Activated T-helper 2 cell treated with anti-CD3 and anti-CD28 coated beads, Interferon-gamma antibody, Interleukin-2, Interleukin-4, amounts not matched to agents 10 μg/mL and 5 μg/mL and 100 μg/mL, durations not matched to agents 14 hours and 24 hours and 36 hours (primary cell): ENCODE results near the gene RGS9. TPM values are rescaled to one million over a fixed set of nuclear protein-coding genes. Genes with fewer than 3 reads are reported as not detected.

ENCODE experiments used
- DNase-seq: peaks from one replicate; pipeline ENCODE4 v3.0.0; 2021; ENCODE audit warnings: low spot score
- H3K27ac Mint-ChIP-seq: one replicate; pipeline ENCODE4 v1.8.0; 2021; ENCODE audit warnings: mixed read lengths
- H3K27me3 Mint-ChIP-seq: one replicate; pipeline ENCODE4 v1.8.0; 2021; ENCODE audit warnings: low read depth, mixed read lengths
- H3K36me3 Mint-ChIP-seq: one replicate; pipeline ENCODE4 v1.8.0; 2021; ENCODE audit warnings: low read depth, mixed read lengths
- H3K4me1 Mint-ChIP-seq: one replicate; pipeline ENCODE4 v1.8.0; 2021; ENCODE audit warnings: low read depth, mixed read lengths
- H3K4me3 Mint-ChIP-seq: one replicate; pipeline ENCODE4 v1.8.0; 2021; ENCODE audit warnings: low read depth, mild to moderate bottlenecking, moderate library complexity, mixed read lengths
- H3K9me3 Mint-ChIP-seq: one replicate; pipeline ENCODE4 v1.8.0; 2021; ENCODE audit warnings: mixed read lengths
- intact Hi-C: fragments of 100-400 bp; cut with micrococcal nuclease; formaldehyde crosslinking; loops from one replicate; pipeline ENCODE4 v1.15.1; 2023
- total RNA-seq: library from RNA; stranded (reverse); gene quantifications from 2 replicates; pipeline ENCODE4 v1.2.3, GENCODE V29; 2022

RGS9 gene
- total RNA-seq, 1 donor from 2014 or later = 16.1 TPM

DNA sequence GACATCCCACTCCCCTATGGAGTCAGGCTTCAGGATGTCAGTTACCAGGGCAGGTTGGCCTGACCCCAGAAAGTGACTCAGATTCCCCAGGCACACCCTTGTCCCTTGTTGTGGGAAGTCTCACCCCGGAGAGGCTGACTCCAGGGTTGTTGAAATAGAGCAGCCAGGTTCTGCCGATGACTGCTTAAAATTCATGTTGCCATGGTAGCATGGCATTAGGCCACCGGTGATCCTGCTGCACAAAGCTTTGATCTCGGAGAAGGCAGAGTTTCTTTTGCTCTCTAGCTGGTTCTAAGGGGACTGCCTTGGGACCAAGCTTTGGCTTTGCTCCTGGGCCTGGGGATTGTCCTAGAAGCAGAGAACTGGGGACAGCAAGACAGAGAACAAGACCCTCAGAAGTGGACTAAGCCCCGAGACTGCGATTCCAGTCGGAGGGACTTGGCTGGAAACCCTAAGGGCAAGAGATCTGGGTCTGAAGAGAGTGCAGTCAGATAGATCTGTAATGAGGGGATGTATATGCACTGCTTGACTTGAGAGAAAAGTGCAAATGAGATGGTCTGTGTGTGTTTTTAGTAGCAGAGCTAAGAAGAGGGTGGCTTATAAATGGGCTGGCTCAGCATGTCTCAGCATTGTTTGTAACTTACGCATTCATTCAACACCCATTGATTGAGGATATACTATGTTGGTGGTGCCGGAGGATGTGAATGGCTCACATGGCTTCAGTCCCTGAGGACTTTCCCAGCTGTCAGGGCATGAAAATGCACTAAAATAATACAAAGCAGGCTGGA is 106.9 kb downstream of the RGS9 start:
- no peaks in the 10 kb centered on the region for H3K9me3 Mint-ChIP-seq
- no peaks in the 10 kb centered on the region for H3K36me3 Mint-ChIP-seq
- intact Hi-C loops = no loop called here
- H3K4me3 Mint-ChIP-seq = no peak overlapping the region
- no peak for DNase-seq
- no peak overlapping the region for H3K27ac Mint-ChIP-seq
- H3K4me1 Mint-ChIP-seq = peaks cover 13% of the 10 kb centered on the region
- H3K27me3 Mint-ChIP-seq = peaks cover 15% of the 10 kb centered on the region

GRCh38 chr17:65246252-65246651 is 109.1 kb downstream of the RGS9 start:
- H3K9me3 Mint-ChIP-seq = no peaks in the 10 kb centered on the region
- H3K4me3 Mint-ChIP-seq = no peak overlapping the region
- H3K4me1 Mint-ChIP-seq = peaks cover 13% of the 10 kb centered on the region
- peaks cover 32% of the 10 kb centered on the region for H3K27me3 Mint-ChIP-seq
- H3K27ac Mint-ChIP-seq = no peak overlapping the region
- no peak for DNase-seq
- intact Hi-C loops = no loop called here
- H3K36me3 Mint-ChIP-seq = no peaks in the 10 kb centered on the region

- H3K4me1 Mint-ChIP-seq = peaks cover 5% of the 10 kb centered on the region
- H3K4me3 Mint-ChIP-seq = no peak overlapping the region
- H3K9me3 Mint-ChIP-seq = no peaks in the 10 kb centered on the region
- intact Hi-C loops = no loop called here
- H3K36me3 Mint-ChIP-seq = no peaks in the 10 kb centered on the region
- no peak for DNase-seq
- no peak overlapping the region for H3K27ac Mint-ChIP-seq
- H3K27me3 Mint-ChIP-seq = peaks cover 49% of the 10 kb centered on the region
These were observed 112.6 kb downstream of the RGS9 start for GRCh38 chr17:65249774-65250173.

DNA sequence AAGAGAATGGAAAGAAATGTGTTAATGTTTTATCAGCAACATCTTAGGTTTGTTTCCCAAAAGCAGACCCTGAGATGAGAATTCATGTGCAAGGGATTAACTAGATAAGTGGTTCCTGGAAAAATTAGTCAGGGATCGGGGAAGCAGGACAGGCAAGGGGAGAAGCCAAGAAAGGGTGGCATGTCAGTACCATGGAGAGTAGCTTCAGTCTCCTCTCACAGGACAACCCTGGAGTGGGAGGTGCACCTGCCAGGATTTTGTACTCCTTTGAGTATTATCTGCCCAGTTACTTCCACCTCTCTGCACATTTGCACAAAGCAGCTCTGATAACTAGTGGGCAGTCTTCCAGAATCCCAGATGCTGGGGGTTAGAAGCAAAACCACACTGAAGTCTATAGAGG is 117.0 kb downstream of the RGS9 start:
- Mint-ChIP-seq H3K4me3 (no peak overlapping the region), H3K4me1 (no peaks in the 10 kb centered on the region), H3K36me3 (no peaks in the 10 kb centered on the region), H3K27me3 (peaks cover 34% of the 10 kb centered on the region), H3K9me3 (peaks cover 5% of the 10 kb centered on the region), H3K27ac (no peak overlapping the region)
- intact Hi-C loops = no loop called here
- DNase-seq = no peak

GRCh38 chr17:65259281-65259680 is 122.1 kb downstream of the RGS9 start:
- no peak for DNase-seq
- peaks cover 11% of the 10 kb centered on the region for H3K27me3 Mint-ChIP-seq
- intact Hi-C loops = no loop called here
- no peak overlapping the region for H3K4me3 Mint-ChIP-seq
- H3K27ac Mint-ChIP-seq = no peak overlapping the region
- peaks cover 9% of the 10 kb centered on the region for H3K9me3 Mint-ChIP-seq
- no peaks in the 10 kb centered on the region for H3K36me3 Mint-ChIP-seq
- peaks cover 28% of the 10 kb centered on the region for H3K4me1 Mint-ChIP-seq

- Mint-ChIP-seq H3K4me1 (peaks cover 28% of the 10 kb centered on the region), H3K9me3 (peaks cover 10% of the 10 kb centered on the region), H3K4me3 (no peak overlapping the region), H3K27me3 (peaks cover 10% of the 10 kb centered on the region), H3K27ac (no peak overlapping the region), H3K36me3 (no peaks in the 10 kb centered on the region)
- intact Hi-C loops = no loop called here
- no peak for DNase-seq
These were observed 122.7 kb downstream of the RGS9 start for GRCh38 chr17:65259696-65260485.

GRCh38 chr17:65260626-65261025 is 123.5 kb downstream of the RGS9 start:
- H3K36me3 Mint-ChIP-seq = peaks cover 4% of the 10 kb centered on the region
- no peak overlapping the region for H3K27ac Mint-ChIP-seq
- intact Hi-C loops = no loop called here
- peaks cover 10% of the 10 kb centered on the region for H3K27me3 Mint-ChIP-seq
- DNase-seq = no peak
- H3K4me3 Mint-ChIP-seq = no peak overlapping the region
- peaks cover 11% of the 10 kb centered on the region for H3K9me3 Mint-ChIP-seq
- H3K4me1 Mint-ChIP-seq = peaks cover 36% of the 10 kb centered on the region

GRCh38 chr17:65261152-65261551 is 124.0 kb downstream of the RGS9 start:
- Mint-ChIP-seq H3K27me3 (peaks cover 10% of the 10 kb centered on the region), H3K9me3 (peaks cover 16% of the 10 kb centered on the region), H3K36me3 (peaks cover 6% of the 10 kb centered on the region), H3K27ac (no peak overlapping the region), H3K4me3 (no peak overlapping the region), H3K4me1 (peaks cover 41% of the 10 kb centered on the region)
- DNase-seq = no peak
- intact Hi-C loops = no loop called here

GRCh38 chr17:65261682-65262636 is 124.8 kb downstream of the RGS9 start:
- Mint-ChIP-seq H3K27me3 (peaks cover 8% of the 10 kb centered on the region), H3K4me1 (peaks cover 41% of the 10 kb centered on the region), H3K4me3 (peak overlapping the region; percentile 20), H3K9me3 (peaks cover 18% of the 10 kb centered on the region), H3K36me3 (peaks cover 9% of the 10 kb centered on the region), H3K27ac (no peak overlapping the region)
- intact Hi-C loops = loop anchor here (1.0 kb wide), 2 partner anchors 27 to 33 kb away; no protein-coding TSS in a partner anchor
- no peak for DNase-seq

GRCh38 chr17:65265276-65265675 is 128.1 kb downstream of the RGS9 start:
- peaks cover 28% of the 10 kb centered on the region for H3K9me3 Mint-ChIP-seq
- no peak overlapping the region for H3K27ac Mint-ChIP-seq
- peaks cover 41% of the 10 kb centered on the region for H3K4me1 Mint-ChIP-seq
- intact Hi-C loops = no loop called here
- H3K36me3 Mint-ChIP-seq = peaks cover 9% of the 10 kb centered on the region
- no peak for DNase-seq
- H3K4me3 Mint-ChIP-seq = no peak overlapping the region
- peaks cover 3% of the 10 kb centered on the region for H3K27me3 Mint-ChIP-seq

DNA sequence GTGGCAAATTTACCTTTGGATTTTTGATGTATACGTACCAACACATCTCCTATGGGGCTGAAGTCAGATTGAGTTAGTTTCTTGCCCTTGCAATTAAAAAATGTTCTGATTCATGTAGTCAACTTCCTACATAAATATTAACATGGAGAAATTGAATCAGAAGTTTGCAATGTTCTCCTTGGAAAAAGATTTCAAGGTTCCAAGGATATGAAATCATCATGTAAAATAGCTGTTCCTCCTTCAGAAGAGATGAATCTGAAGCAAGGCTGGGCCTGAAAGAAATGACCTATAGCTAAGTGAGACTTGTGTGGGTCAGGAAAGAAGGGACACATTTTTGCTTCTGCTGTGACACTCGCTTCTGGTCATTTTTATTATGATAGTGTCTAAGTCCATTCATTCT is 131.7 kb downstream of the RGS9 start:
- peaks cover 2% of the 10 kb centered on the region for H3K27me3 Mint-ChIP-seq
- H3K27ac Mint-ChIP-seq = no peak overlapping the region
- no peak for DNase-seq
- intact Hi-C loops = no loop called here
- H3K4me3 Mint-ChIP-seq = no peak overlapping the region
- H3K36me3 Mint-ChIP-seq = peaks cover 9% of the 10 kb centered on the region
- peaks cover 16% of the 10 kb centered on the region for H3K4me1 Mint-ChIP-seq
- peaks cover 28% of the 10 kb centered on the region for H3K9me3 Mint-ChIP-seq

- intact Hi-C loops = no loop called here
- peaks cover 5% of the 10 kb centered on the region for H3K36me3 Mint-ChIP-seq
- H3K4me1 Mint-ChIP-seq = peaks cover 7% of the 10 kb centered on the region
- no peak overlapping the region for H3K4me3 Mint-ChIP-seq
- no peak overlapping the region for H3K27ac Mint-ChIP-seq
- no peak for DNase-seq
- H3K27me3 Mint-ChIP-seq = peaks cover 4% of the 10 kb centered on the region
- peaks cover 21% of the 10 kb centered on the region for H3K9me3 Mint-ChIP-seq
These were observed 133.5 kb downstream of the RGS9 start for GRCh38 chr17:65270499-65271253.
